HG02763 (cell line): ENCODE measurements around the gene RTF2.

Experiments
- ATAC-seq: cut with Tn5 transposase; IDR thresholded peaks from one replicate; pipeline ENCODE4 v1.9.1; 2021; ENCODE audit warnings: mild to moderate bottlenecking, moderate library complexity; ENCODE audit not compliant: unreplicated experiment

The RTF2 gene

GRCh38 chr20:56437196-56437960 lies 31.0 kb upstream of the RTF2 start:
- ATAC-seq, result no peak

- ATAC-seq, result no peak
Observed at GRCh38 chr20:56438284-56438683, 30.1 kb upstream of the RTF2 start.

- no peak for ATAC-seq
Observed at GRCh38 chr20:56439771-56440291, 28.6 kb upstream of the RTF2 start.

- peak; percentile 71 for ATAC-seq
Observed at GRCh38 chr20:56440346-56441007, 27.9 kb upstream of the RTF2 start.

- no peak for ATAC-seq
Observed at GRCh38 chr20:56442389-56443365, 25.8 kb upstream of the RTF2 start.

GRCh38 chr20:56443654-56444540 lies 24.5 kb upstream of the RTF2 start:
- no peak for ATAC-seq

- no peak for ATAC-seq
Observed at GRCh38 chr20:56445130-56445529, 23.3 kb upstream of the RTF2 start.

GRCh38 chr20:56445540-56445939 lies 22.9 kb upstream of the RTF2 start:
- no peak for ATAC-seq

GRCh38 chr20:56447227-56447626 lies 21.2 kb upstream of the RTF2 start:
- ATAC-seq, result no peak

- no peak for ATAC-seq
Observed at GRCh38 chr20:56449459-56449858, 19.0 kb upstream of the RTF2 start.

GRCh38 chr20:56451056-56451765 lies 17.2 kb upstream of the RTF2 start:
- no peak for ATAC-seq

- peak; percentile 56 for ATAC-seq
Observed at GRCh38 chr20:56453352-56453751, 15.1 kb upstream of the RTF2 start.

GRCh38 chr20:56454754-56455153 lies 13.7 kb upstream of the RTF2 start:
- peak; percentile 67 for ATAC-seq

GRCh38 chr20:56458206-56458821 lies 10.1 kb upstream of the RTF2 start:
- no peak for ATAC-seq

GRCh38 chr20:56460459-56460858 lies 8.0 kb upstream of the RTF2 start:
- no peak for ATAC-seq

GRCh38 chr20:56461576-56461975 lies 6.9 kb upstream of the RTF2 start:
- ATAC-seq, result no peak

GRCh38 chr20:56463428-56463827 lies 5.0 kb upstream of the RTF2 start:
- ATAC-seq, result no peak

GRCh38 chr20:56465997-56466396 lies 2.4 kb upstream of the RTF2 start:
- ATAC-seq, result no peak

GRCh38 chr20:56467968-56468315 lies 485 bp upstream of the RTF2 start:
- no peak for ATAC-seq
